SK-N-SH (cell line): ENCODE data around the gene TAGLN2.
A peak's percentile ranks its signal among the peaks of the same experiment; 100 is the strongest.

ENCODE experiments used
- EZH2phosphoT487 ChIP-seq: fragments of 200-600 bp; sonication (generic); IDR thresholded peaks from 2 replicates; pipeline ENCODE4 v1.6.1; 2017; ENCODE audit warnings: low read depth, mixed run types, mild to moderate bottlenecking, antibody characterized with exemption, moderate library complexity, borderline replicate concordance
- MXI1 ChIP-seq: IDR thresholded peaks from 2 replicates; pipeline ENCODE4 v1.6.1; 2012; ENCODE audit warnings: mild to moderate bottlenecking, low read depth, low read length, improper control_type of control experiment
- POLR2AphosphoS5 ChIP-seq: IDR thresholded peaks from 2 replicates; pipeline ENCODE4 v1.6.1; 2012; ENCODE audit warnings: low read depth, low read length
- YY1 ChIP-seq: IDR thresholded peaks from 2 replicates; pipeline ENCODE4 v1.4.0; 2012; ENCODE audit warnings: low read depth, mild to moderate bottlenecking
- TF ChIP-seq, protein P1 (sequence below): fragments of 150-350 bp; IDR thresholded peaks from 2 replicates; pipeline ENCODE4 v1.6.1; 2017; ENCODE audit warnings: antibody characterized with exemption, low read length, low read depth, borderline replicate concordance
- TF ChIP-seq, protein P2 (sequence below): fragments of 200-600 bp; sonication (generic); IDR thresholded peaks from 2 replicates; pipeline ENCODE4 v1.6.1; 2017; ENCODE audit warnings: antibody characterized with exemption, mild to moderate bottlenecking, moderate library complexity

GRCh38 chr1:159889821-159890252 lies 35.5 kb downstream of the TAGLN2 start:
- TF ChIP-seq, protein P1, sequence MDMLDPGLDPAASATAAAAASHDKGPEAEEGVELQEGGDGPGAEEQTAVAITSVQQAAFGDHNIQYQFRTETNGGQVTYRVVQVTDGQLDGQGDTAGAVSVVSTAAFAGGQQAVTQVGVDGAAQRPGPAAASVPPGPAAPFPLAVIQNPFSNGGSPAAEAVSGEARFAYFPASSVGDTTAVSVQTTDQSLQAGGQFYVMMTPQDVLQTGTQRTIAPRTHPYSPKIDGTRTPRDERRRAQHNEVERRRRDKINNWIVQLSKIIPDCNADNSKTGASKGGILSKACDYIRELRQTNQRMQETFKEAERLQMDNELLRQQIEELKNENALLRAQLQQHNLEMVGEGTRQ = no peak
- TF ChIP-seq YY1 = no peak
- TF ChIP-seq, protein P2, sequence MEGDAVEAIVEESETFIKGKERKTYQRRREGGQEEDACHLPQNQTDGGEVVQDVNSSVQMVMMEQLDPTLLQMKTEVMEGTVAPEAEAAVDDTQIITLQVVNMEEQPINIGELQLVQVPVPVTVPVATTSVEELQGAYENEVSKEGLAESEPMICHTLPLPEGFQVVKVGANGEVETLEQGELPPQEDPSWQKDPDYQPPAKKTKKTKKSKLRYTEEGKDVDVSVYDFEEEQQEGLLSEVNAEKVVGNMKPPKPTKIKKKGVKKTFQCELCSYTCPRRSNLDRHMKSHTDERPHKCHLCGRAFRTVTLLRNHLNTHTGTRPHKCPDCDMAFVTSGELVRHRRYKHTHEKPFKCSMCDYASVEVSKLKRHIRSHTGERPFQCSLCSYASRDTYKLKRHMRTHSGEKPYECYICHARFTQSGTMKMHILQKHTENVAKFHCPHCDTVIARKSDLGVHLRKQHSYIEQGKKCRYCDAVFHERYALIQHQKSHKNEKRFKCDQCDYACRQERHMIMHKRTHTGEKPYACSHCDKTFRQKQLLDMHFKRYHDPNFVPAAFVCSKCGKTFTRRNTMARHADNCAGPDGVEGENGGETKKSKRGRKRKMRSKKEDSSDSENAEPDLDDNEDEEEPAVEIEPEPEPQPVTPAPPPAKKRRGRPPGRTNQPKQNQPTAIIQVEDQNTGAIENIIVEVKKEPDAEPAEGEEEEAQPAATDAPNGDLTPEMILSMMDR = no peak
- no peak for TF ChIP-seq EZH2phosphoT487
- TF ChIP-seq MXI1 = no peak
- peak; percentile 77; the same call in 1 of the 2 replicates for TF ChIP-seq POLR2AphosphoS5
